ENCODE measurements around the gene IL32. TPM values are rescaled to one million over a fixed set of nuclear protein-coding genes. Genes with fewer than 3 reads are reported as not detected.

The IL32 gene
- polyA plus RNA-seq, 12 donors: 34.5 to 228 (median 112) TPM; not detected in 1

DNA sequence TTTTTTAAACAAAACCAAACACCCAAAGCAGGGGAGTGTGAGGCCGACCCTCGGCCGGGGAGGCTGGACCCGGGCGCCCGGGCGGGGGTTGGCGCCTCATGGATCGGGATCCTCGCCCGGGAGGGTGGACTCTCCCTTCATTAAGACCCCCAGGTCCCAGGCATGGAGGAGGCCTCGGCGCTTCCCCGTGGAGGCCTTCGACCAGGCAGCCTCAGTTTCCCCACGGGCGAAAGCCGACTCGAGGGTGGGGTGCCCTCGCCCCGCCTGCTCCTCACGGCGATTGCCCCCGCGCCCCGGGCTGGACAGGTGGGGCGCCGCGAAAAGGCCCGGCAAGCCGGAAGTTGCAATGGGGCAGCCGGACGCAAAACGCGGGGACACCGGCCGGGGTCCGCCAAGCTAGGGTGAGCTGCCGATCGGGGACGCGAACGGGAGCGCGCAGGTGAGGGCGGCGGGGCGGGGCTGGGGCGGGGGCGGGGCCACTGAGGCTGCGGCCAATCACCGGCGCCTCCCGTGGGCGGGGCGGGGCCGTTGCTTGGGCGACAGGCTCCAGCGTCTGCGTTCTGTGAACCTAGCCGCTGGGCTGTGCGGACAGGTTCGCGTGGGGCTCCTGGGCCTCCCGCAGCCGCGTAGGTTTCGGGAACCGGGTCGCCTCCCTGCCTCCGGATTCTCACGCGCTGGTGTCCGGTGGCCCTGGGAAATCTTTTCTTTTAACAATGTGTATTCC, 40.9 kb downstream of the IL32 start:
- peak; percentile 85 for DNase-seq

DNA sequence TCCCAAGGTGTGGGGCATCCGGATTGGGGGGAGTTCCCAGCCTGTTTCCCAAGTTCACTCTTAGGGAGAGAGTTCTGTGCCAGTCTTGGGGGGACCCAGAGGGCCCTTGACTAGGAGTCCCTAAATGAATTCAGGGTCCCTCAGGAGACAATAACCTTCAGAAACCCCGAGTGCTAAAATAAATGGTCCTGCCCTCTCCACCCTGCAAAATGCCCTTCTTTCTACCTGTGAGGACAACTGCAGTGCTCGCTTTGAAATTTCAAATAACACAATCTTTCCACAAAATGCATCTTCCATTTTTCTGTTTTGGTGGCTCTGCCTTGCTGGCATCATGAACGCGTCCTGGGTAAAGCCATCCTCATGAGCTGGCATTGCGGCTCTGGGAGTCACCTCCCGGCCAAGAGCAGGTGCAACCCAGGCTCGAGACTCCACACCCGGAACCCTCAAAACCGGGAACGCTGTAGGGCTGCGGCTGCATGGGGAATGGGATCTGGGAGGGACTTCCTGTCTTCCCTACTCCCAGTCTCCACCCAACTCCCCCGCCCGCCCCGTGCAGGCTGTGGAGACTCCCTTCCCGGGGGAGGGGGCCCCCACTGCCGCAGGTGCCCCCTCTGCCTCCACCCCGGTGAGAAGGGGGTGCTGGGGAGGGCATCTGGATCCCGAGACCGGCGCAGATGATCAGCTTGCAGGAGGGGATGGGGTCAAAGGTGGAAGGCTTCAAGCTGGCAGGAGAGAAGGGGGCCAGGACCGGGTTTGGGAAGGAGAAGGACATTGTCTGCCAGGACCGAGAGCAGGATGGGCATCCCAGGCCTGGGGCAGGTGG, 46.8 kb downstream of the IL32 start, which contains the start of gene ZNF205:
Gene ZNF205, plus strand, starts transcription at position 529 of the 823 bp plus-strand sequence. CDS start 845 bp downstream, outside the sequence.
- DNase-seq: peak; percentile 64

DNA sequence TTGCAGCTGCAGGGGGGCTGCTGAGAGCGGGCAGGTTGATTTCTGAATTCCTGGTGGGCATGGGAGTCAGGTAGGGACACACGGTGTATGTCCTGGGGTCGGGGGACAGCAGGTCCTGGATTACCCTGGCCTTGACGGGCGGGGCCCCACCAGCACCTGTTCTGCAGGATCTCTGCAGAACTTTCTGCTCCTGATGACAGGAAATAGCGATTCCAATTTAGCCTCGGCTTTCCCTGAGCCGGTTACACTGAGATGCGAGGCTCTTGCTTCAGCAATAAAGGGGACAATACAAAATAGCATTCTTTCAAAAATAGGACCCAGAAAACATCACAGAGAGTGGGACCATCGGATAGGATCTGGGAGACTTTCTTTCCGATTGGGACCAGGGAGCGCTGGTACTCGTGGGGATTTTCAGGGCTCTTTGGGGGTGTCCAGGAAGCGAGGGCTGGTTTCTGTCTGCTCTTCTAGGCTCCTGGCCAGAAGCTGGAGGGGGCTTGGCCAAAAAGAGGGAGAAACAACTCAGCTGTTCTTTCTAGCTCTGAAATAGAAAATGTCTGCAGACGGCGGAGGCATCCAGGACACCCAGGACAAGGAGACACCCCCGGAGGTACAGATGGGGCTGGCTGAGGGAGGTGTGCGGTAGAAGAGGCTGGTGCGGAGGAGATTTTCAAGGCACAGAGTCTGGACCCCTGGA, 47.6 kb downstream of the IL32 start:
- DNase-seq: no peak

DNA sequence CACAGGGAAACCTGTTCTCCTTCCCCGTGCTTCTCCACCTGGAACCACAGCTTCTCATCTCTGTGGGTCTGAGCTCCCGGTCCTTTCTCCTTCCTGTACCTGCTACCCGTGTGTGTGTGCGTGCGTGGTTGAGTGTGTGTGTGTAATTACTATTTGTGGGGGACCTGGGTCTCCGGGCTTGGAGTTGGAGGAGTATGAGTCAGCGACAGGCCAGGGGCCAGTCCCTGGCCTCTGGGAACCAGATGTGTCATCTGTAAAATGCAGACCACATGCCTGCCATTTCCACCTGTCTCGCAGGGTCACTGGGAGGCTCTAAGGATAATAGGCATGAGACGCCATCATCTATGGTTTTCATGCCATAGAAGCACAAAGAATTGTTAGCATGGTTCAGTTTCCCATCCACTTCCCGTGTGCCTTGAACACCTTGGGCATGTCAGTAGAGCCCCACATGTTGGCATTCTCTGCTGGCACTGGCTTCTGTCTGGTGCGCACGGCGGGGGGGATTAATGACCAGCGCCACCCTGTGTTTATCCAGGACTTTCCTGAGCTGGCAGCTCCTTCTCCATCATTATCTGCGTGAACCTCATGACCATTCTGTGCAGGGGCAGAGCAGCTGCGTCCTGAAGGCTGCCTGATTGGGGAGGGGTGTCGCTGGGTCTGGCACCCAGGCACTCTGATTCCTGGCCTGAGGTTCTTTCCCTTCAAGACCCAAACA, 48.5 kb downstream of the IL32 start:
- DNase-seq: no peak

DNA sequence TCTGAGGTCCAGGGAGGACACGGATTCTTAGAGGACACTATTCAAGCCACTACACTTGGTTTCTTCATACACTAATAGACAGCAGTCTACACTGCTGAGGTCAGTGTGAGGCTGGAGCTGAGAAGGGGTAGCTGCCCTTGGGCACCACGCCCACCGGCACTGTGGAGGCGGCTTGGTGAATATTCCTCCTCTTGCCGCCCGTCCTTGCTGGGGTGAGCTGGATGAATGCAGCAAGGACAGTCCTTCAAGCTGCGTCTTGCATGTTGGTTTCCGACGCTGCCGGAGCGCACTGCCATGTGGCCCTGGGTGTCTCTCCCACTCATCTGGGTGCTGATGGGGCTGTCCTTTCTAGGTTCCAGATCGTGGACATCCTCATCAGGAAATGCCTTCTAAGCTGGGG, 49.6 kb downstream of the IL32 start:
- DNase-seq: no peak

DNA sequence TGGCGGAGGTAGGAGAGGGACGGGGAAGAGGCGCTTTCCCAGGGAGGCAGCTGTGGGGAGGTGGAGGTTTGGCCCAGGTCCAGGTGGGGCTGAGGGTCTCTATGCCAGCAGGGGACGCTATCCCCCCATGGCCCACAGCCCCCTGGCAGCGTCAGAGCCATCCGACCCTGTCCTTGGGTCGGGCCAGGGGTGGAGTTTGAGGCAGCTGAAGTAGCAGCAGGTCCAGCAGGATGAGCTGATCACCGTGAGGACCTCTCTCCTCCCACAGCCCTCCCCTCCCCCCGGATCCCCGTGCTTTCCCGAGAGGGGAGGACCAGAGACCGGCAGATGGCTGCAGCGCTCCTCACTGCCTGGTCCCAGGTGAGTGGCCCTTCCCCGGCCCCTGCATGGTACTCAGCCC, 50.1 kb downstream of the IL32 start:
- DNase-seq: no peak

DNA sequence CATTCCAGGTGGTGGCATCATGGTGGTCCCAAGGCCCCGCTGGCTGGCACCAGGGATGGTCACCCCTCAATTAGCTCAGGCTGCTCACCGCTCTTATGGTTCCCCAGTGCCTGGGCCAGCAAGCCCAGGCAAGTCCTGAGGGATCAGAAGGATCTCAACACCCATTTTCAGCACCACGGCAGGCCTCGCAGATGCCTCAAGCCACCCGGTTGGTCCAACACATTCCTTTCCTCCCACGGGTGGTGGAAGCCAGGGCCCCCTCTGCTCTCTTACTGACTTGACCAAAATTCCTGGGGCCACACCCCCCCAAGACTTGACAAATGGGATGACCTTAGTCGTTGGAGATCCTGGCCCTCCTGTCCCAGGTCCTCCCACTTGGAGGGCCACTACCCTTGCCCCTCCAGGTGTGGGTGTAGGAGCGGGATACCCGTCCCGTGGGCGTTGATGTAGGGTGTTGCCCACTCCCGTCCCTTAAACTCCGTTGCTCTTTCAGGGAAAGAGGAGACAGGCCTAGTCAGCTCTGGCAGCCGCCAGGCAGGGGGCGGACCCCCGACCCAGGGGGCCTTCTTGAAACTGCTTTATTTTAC, 52.9 kb downstream of the IL32 start:
- no peak for DNase-seq

DNA sequence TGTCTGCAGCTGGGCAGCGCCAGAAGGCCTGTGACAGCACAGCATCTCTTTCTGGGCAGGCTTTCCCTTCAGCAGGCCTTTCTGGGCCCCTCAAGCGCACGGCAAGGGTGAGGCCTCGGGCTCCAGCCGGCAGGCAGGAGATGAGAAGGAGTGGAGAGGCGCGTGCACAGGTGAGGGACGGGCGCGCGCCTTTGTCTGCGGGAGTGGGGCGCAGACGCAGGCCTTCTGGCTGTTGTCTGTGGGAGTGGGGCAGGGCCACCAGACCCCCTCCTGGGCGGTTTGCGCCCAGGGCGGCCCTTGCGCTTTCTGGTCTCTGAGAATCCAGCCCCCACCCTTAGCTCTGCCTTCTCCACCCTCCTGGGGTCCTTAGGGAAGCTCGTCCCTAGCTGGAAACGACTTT, 53.4 kb downstream of the IL32 start:
- DNase-seq: no peak

Other genes with a start within 250 kb of the IL32 start
- under 1 TPM in 3 of 12 donors, not detected in 9; 0.18 to 0.46 (median 0.19) TPM for gene PRSS21, start 248.4 kb upstream of the IL32 start, polyA plus RNA-seq (ENCODE audit: insufficient read length in 12 of 12)
- under 1 TPM in 7 of 12 donors, not detected in 5; 0.23 to 0.97 (median 0.37) TPM for gene ZG16B, start 235.3 kb upstream of the IL32 start, polyA plus RNA-seq (ENCODE audit: insufficient read length in 12 of 12)
- gene PRSS22, start 207.5 kb upstream of the IL32 start, polyA plus RNA-seq (ENCODE audit: insufficient read length in 12 of 12): 1 to 10 TPM in 2 of 12 donors, under 1 TPM in 2, not detected in 8; 0.13 to 2.1 (median 1.3) TPM
- 10 to 100 TPM in 11 of 12 donors, not detected in 1; 11.6 to 40.5 (median 15.6) TPM for gene FLYWCH2, start 182.4 kb upstream of the IL32 start, polyA plus RNA-seq (ENCODE audit: insufficient read length in 12 of 12)
- gene FLYWCH1, start 153.7 kb upstream of the IL32 start, polyA plus RNA-seq (ENCODE audit: insufficient read length in 12 of 12): 10 to 100 TPM in 11 of 12 donors, not detected in 1; 11.7 to 27.5 (median 18.3) TPM
- gene KREMEN2, start 101.4 kb upstream of the IL32 start, polyA plus RNA-seq (ENCODE audit: insufficient read length in 12 of 12): 10 to 100 TPM in 2 of 12 donors, 1 to 10 TPM in 9, not detected in 1; 2.6 to 37.4 (median 5.2) TPM
- gene PAQR4, start 96.3 kb upstream of the IL32 start, polyA plus RNA-seq (ENCODE audit: insufficient read length in 12 of 12): 10 to 100 TPM in 2 of 12 donors, 1 to 10 TPM in 9, not detected in 1; 4.8 to 16.7 (median 6.4) TPM
- 10 to 100 TPM in 7 of 12 donors, 1 to 10 TPM in 4, not detected in 1; 7.3 to 22.6 (median 11.2) TPM for gene PKMYT1, start 85.2 kb upstream of the IL32 start, polyA plus RNA-seq (ENCODE audit: insufficient read length in 12 of 12)
- gene CLDN9, start 52.7 kb upstream of the IL32 start, polyA plus RNA-seq (ENCODE audit: insufficient read length in 12 of 12): 1 to 10 TPM in 8 of 12 donors, under 1 TPM in 3, not detected in 1; 0.39 to 5.2 (median 2.0) TPM
- gene CLDN6, start 47.5 kb upstream of the IL32 start, polyA plus RNA-seq (ENCODE audit: insufficient read length in 12 of 12): 1 to 10 TPM in 3 of 12 donors, under 1 TPM in 7, not detected in 2; 0.26 to 9.1 (median 0.41) TPM
- 100 to 1,000 TPM in 1 of 12 donors, 10 to 100 TPM in 10, not detected in 1; 17.2 to 159 (median 35.9) TPM for gene TNFRSF12A, start 45.3 kb upstream of the IL32 start, polyA plus RNA-seq (ENCODE audit: insufficient read length in 12 of 12)
- gene HCFC1R1, start 41.7 kb upstream of the IL32 start, polyA plus RNA-seq (ENCODE audit: insufficient read length in 12 of 12): 100 to 1,000 TPM in 7 of 12 donors, 10 to 100 TPM in 4, not detected in 1; 82.4 to 162 (median 104) TPM
- 100 to 1,000 TPM in 1 of 12 donors, 10 to 100 TPM in 11; 14.4 to 839 (median 18.9) TPM for gene THOC6, start 41.6 kb upstream of the IL32 start, polyA plus RNA-seq (ENCODE audit: insufficient read length in 12 of 12)
- gene BICDL2, start 28.7 kb upstream of the IL32 start, polyA plus RNA-seq (ENCODE audit: insufficient read length in 12 of 12): 1 to 10 TPM in 4 of 12 donors, not detected in 8; 1.0 to 7.7 (median 2.8) TPM
- 1 to 10 TPM in 10 of 12 donors, not detected in 2; 1.1 to 5.9 (median 2.0) TPM for gene MMP25, start 19.1 kb upstream of the IL32 start, polyA plus RNA-seq (ENCODE audit: insufficient read length in 12 of 12)
- gene ZSCAN10, start 33.7 kb downstream of the IL32 start, polyA plus RNA-seq (ENCODE audit: insufficient read length in 12 of 12): under 1 TPM in 8 of 12 donors, not detected in 4; 0.22 to 0.67 (median 0.31) TPM
- 10 to 100 TPM in 11 of 12 donors, not detected in 1; 10.3 to 20.5 (median 12.4) TPM for gene ZNF205, start 46.9 kb downstream of the IL32 start, polyA plus RNA-seq (ENCODE audit: insufficient read length in 12 of 12)
- gene ZNF213, start 69.4 kb downstream of the IL32 start, polyA plus RNA-seq (ENCODE audit: insufficient read length in 12 of 12): 10 to 100 TPM in 4 of 12 donors, 1 to 10 TPM in 7, not detected in 1; 7.3 to 13.0 (median 9.5) TPM
- gene OR1F1, start 122.6 kb downstream of the IL32 start, polyA plus RNA-seq (ENCODE audit: insufficient read length in 12 of 12): not detected
- gene ZNF200, start 169.5 kb downstream of the IL32 start, polyA plus RNA-seq (ENCODE audit: insufficient read length in 12 of 12): 10 to 100 TPM in 1 of 12 donors, 1 to 10 TPM in 10, not detected in 1; 6.3 to 14.0 (median 7.6) TPM
- 1 to 10 TPM in 1 of 12 donors, under 1 TPM in 9, not detected in 2; 0.16 to 1.3 (median 0.25) TPM for gene MEFV, start 191.0 kb downstream of the IL32 start, polyA plus RNA-seq (ENCODE audit: insufficient read length in 12 of 12)
- gene ZNF263, start 217.9 kb downstream of the IL32 start, polyA plus RNA-seq (ENCODE audit: insufficient read length in 12 of 12): 10 to 100 TPM in 11 of 12 donors, not detected in 1; 25.7 to 61.4 (median 28.3) TPM
- gene TIGD7, start 239.8 kb downstream of the IL32 start, polyA plus RNA-seq (ENCODE audit: insufficient read length in 12 of 12): 10 to 100 TPM in 2 of 12 donors, 1 to 10 TPM in 9, not detected in 1; 7.8 to 19.9 (median 9.4) TPM
- 10 to 100 TPM in 11 of 12 donors, not detected in 1; 19.6 to 54.6 (median 32.0) TPM for gene ZNF75A, start 239.9 kb downstream of the IL32 start, polyA plus RNA-seq (ENCODE audit: insufficient read length in 12 of 12)

Data from muscle of arm (tissue), 12 donors.